ENCODE measurements around the gene MYCL.

- TF ChIP-seq, protein P1, sequence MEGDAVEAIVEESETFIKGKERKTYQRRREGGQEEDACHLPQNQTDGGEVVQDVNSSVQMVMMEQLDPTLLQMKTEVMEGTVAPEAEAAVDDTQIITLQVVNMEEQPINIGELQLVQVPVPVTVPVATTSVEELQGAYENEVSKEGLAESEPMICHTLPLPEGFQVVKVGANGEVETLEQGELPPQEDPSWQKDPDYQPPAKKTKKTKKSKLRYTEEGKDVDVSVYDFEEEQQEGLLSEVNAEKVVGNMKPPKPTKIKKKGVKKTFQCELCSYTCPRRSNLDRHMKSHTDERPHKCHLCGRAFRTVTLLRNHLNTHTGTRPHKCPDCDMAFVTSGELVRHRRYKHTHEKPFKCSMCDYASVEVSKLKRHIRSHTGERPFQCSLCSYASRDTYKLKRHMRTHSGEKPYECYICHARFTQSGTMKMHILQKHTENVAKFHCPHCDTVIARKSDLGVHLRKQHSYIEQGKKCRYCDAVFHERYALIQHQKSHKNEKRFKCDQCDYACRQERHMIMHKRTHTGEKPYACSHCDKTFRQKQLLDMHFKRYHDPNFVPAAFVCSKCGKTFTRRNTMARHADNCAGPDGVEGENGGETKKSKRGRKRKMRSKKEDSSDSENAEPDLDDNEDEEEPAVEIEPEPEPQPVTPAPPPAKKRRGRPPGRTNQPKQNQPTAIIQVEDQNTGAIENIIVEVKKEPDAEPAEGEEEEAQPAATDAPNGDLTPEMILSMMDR (IDR thresholded peaks at IDR 0.05) = no peak
- no peak for TF ChIP-seq POLR2A (IDR thresholded peaks at IDR 0.05)
These were observed 42.8 kb upstream of the MYCL start for GRCh38 chr1:39944410-39945112.
